Omental fat pad (tissue), 4 donors: Measurements from ENCODE around the gene PTGIS. TPM values are rescaled to one million over a fixed set of nuclear protein-coding genes. Genes with fewer than 3 reads are reported as not detected.
A peak's percentile ranks its signal among the peaks of the same experiment; 100 is the strongest.

Experiments
- ATAC-seq: fragments of 150-250 bp; one replicate; pipeline ENCODE4 v1.9.1; 2016; ENCODE audit warnings: mild to moderate bottlenecking, moderate library complexity; ENCODE audit not compliant: low FRiP score
- DNase-seq: peaks from one replicate; pipeline ENCODE4 v3.0.0-alpha.2; 2019; ENCODE audit warnings: low spot score
- total RNA-seq, 4 donors: library from RNA; depleted of rRNA; stranded (reverse); fragments of >200 nt; gene quantifications; one replicate each; pipeline ENCODE4 v1.1.0, GENCODE V29; 2016
- TF ChIP-seq, protein P1 (sequence below), 3 donors: fragments of 450-650 bp; IDR thresholded peaks; one replicate each; pipeline ENCODE4 v1.5.1; 2016 to 2017; ENCODE audit warnings: antibody characterized with exemption in 3 of 3, mild to moderate bottlenecking in 3 of 3, moderate library complexity in 2 of 3

PTGIS gene
- total RNA-seq, 4 donors from 2014 or later = 77.7 to 229 (median 113) TPM

GRCh38 chr20:49511788-49512525 is 56.0 kb downstream of the PTGIS start:
- DNase-seq (no peak), ATAC-seq (no peak)
- TF ChIP-seq, protein P1, sequence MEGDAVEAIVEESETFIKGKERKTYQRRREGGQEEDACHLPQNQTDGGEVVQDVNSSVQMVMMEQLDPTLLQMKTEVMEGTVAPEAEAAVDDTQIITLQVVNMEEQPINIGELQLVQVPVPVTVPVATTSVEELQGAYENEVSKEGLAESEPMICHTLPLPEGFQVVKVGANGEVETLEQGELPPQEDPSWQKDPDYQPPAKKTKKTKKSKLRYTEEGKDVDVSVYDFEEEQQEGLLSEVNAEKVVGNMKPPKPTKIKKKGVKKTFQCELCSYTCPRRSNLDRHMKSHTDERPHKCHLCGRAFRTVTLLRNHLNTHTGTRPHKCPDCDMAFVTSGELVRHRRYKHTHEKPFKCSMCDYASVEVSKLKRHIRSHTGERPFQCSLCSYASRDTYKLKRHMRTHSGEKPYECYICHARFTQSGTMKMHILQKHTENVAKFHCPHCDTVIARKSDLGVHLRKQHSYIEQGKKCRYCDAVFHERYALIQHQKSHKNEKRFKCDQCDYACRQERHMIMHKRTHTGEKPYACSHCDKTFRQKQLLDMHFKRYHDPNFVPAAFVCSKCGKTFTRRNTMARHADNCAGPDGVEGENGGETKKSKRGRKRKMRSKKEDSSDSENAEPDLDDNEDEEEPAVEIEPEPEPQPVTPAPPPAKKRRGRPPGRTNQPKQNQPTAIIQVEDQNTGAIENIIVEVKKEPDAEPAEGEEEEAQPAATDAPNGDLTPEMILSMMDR (IDR thresholded peaks at IDR 0.05) = no peak

DNA sequence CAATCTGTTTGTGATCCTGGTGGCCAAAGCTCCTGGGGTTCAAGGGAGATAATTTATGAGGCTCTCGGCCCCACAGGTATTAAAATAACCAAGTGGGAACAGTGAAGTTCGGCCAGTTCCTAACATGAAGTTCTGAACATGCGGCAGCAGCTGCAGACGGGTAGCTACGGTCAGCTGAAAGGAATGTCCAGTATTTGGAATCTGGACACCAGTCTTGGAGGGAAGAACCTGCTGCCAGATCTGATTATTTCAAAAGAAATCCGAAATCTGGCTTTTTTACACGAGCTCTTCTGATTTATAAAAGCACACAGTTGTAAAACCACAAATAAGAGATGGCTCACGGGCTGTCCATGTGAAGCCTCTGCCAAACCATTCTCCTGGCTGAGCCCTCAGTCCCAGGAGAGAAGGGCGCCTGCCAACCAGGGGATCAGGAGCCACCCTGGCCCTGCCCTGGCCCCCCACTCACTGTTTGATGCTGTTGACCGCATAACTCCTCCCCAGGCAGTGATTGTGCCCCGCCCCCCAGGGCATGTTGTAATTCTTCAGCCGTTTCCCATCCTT is 57.3 kb downstream of the PTGIS start:
- ATAC-seq (peak; percentile 45), DNase-seq (peak; percentile 36)
- TF ChIP-seq, protein P1 (IDR thresholded peaks at IDR 0.05) = no peak

DNA sequence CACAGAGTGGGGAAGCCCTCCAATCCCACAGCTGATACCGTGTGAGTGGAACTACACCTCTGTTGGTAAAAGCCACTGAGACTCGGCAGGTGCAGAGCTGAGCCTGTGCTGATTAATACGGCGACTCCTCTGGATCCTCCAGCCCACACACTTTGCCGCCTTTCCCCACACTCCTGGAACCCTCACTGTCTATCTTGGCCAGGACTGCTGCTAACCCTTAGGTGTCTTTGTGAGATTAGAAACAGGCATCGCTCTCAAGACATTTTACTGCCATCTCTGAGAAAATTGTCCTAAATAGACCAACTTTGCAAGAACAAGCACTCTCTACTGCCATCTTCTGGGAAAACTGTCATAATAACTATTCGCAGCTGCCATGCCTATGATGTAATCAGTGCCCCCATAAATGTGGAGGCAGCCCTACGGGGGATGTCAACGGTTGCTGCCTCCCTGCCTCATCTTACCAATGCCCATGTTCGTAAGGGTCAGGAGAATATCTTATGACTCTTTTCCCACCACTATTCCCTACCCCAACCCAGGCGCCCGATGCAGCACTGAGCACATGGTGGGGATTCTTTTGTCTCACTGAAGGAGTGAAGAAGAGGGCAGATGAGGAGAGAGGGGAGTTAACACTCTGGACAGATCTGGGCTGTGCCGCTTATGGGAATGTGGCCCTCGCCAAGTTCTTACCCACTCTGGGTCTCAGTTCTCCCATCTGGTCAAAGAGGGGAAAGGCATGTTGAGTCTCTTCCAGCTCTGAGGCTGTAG is 59.3 kb downstream of the PTGIS start:
- DNase-seq = no peak
- TF ChIP-seq, protein P1 (IDR thresholded peaks at IDR 0.05) = no peak
- no peak for ATAC-seq

- DNase-seq = no peak
- no peak for ATAC-seq
- TF ChIP-seq, protein P1 (IDR thresholded peaks at IDR 0.05) = no peak
These were observed 60.0 kb downstream of the PTGIS start for GRCh38 chr20:49507741-49508434.

DNA sequence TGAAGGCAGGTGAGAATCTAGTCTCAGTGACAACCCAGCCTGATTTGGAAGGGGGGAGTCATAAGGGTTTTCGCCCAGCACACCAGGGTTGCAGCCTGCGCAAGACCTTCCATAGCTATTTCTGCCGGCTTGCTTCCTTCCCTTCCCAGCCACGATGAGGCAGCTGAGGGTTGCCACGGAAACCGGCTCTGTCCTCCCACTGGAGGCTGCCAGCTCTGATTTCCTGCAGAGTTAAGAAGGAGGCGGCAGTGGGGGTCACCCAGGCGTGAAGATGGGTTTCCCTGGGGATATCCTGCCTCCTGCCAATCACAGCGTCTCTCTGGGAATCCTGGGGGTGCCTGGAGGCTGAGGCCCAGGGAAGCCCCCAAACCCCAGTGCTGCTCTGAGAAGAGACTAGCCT is 62.4 kb downstream of the PTGIS start:
- DNase-seq (no peak), ATAC-seq (no peak)
- TF ChIP-seq, protein P1 (IDR thresholded peaks at IDR 0.05) = no peak

DNA sequence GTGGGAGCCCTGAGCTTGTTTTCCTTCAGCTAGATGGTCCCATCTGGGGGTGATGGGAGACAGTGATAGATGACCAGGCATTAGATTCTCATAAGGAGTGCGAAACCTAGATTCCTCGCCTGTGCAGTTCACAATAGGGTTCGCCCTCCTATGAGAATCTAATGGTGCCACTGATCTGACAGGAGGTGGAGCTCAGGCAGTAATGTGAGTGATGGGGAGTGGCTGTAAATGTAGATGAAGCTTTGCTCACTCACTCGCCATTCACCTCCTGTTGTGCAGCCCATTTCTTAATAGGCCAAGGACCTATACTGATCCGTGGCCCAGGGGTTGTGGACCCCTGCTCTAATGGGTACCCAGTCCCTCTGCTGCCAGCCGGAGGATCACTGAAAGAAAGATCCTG is 64.8 kb downstream of the PTGIS start:
- ATAC-seq (no peak), DNase-seq (no peak)
- TF ChIP-seq, protein P1 (IDR thresholded peaks at IDR 0.05) = no peak
